ENCODE measurements around the gene ITPK1.
A peak's percentile ranks its signal among the peaks of the same experiment; 100 is the strongest.

Gene ITPK1

GRCh38 chr14:92937051-92937937 lies 178.4 kb downstream of the ITPK1 start:
- H3K4me3 Mint-ChIP-seq = no peak overlapping the region
- DNase-seq (peak in 1 of 2 donors; percentile 16), ATAC-seq (peak; percentile 64)
- no peaks in the 10 kb centered on the region for H3K27me3 Mint-ChIP-seq
- H3K27ac Mint-ChIP-seq = peak overlapping the region in 1 of 2 donors; percentile 19
- H3K9me3 Mint-ChIP-seq = no peaks in the 10 kb centered on the region
- H3K4me1 Mint-ChIP-seq = peaks cover 11% of the 10 kb centered on the region

GRCh38 chr14:92936085-92936484 lies 179.6 kb downstream of the ITPK1 start:
- H3K27ac Mint-ChIP-seq = no peak overlapping the region
- DNase-seq (no peak), ATAC-seq (no peak)
- H3K4me1 Mint-ChIP-seq = peaks cover 11% of the 10 kb centered on the region
- no peaks in the 10 kb centered on the region for H3K27me3 Mint-ChIP-seq
- no peak overlapping the region for H3K4me3 Mint-ChIP-seq
- H3K9me3 Mint-ChIP-seq = no peaks in the 10 kb centered on the region

GRCh38 chr14:92935446-92935845 lies 180.3 kb downstream of the ITPK1 start:
- DNase-seq (no peak), ATAC-seq (no peak)
- H3K27me3 Mint-ChIP-seq = no peaks in the 10 kb centered on the region
- no peak overlapping the region for H3K4me3 Mint-ChIP-seq
- peaks cover 11% of the 10 kb centered on the region for H3K4me1 Mint-ChIP-seq
- H3K9me3 Mint-ChIP-seq = no peaks in the 10 kb centered on the region
- H3K27ac Mint-ChIP-seq = no peak overlapping the region

GRCh38 chr14:92934196-92935085 lies 181.3 kb downstream of the ITPK1 start:
- Mint-ChIP-seq H3K27ac (no peak overlapping the region), H3K4me1 (peaks cover 11% of the 10 kb centered on the region), H3K27me3 (no peaks in the 10 kb centered on the region), H3K9me3 (no peaks in the 10 kb centered on the region), H3K4me3 (no peak overlapping the region)
- ATAC-seq (no peak), DNase-seq (no peak)

- ATAC-seq (no peak), DNase-seq (no peak)
- Mint-ChIP-seq H3K27ac (no peak overlapping the region), H3K4me1 (peaks cover 11% of the 10 kb centered on the region), H3K27me3 (no peaks in the 10 kb centered on the region), H3K4me3 (no peak overlapping the region), H3K9me3 (no peaks in the 10 kb centered on the region)
Measured at GRCh38 chr14:92933481-92933880, 182.2 kb downstream of the ITPK1 start.

- ATAC-seq = peak; percentile 13
- Mint-ChIP-seq H3K27ac (no peak overlapping the region), H3K27me3 (no peaks in the 10 kb centered on the region), H3K9me3 (no peaks in the 10 kb centered on the region), H3K4me3 (no peak overlapping the region), H3K4me1 (peaks cover 8% of the 10 kb centered on the region)
- no peak for DNase-seq
Measured at GRCh38 chr14:92932448-92933395, 183.0 kb downstream of the ITPK1 start.

- Mint-ChIP-seq H3K4me1 (no peaks in the 10 kb centered on the region), H3K27me3 (no peaks in the 10 kb centered on the region), H3K9me3 (no peaks in the 10 kb centered on the region), H3K27ac (no peak overlapping the region), H3K4me3 (no peak overlapping the region)
- DNase-seq = no peak
- ATAC-seq = no peak
Measured at GRCh38 chr14:92931681-92932447, 183.9 kb downstream of the ITPK1 start.

- Mint-ChIP-seq H3K4me3 (no peak overlapping the region), H3K9me3 (no peaks in the 10 kb centered on the region), H3K4me1 (no peaks in the 10 kb centered on the region), H3K27me3 (no peaks in the 10 kb centered on the region), H3K27ac (peak overlapping the region in 1 of 2 donors; percentile 93)
- DNase-seq (no peak), ATAC-seq (no peak)
Measured at GRCh38 chr14:92930737-92931602, 184.8 kb downstream of the ITPK1 start.

- no peak overlapping the region for H3K27ac Mint-ChIP-seq
- peaks cover 9% of the 10 kb centered on the region for H3K27me3 Mint-ChIP-seq
- H3K4me3 Mint-ChIP-seq = no peak overlapping the region
- ATAC-seq (no peak), DNase-seq (no peak)
- H3K4me1 Mint-ChIP-seq = no peaks in the 10 kb centered on the region
- no peaks in the 10 kb centered on the region for H3K9me3 Mint-ChIP-seq
Measured at GRCh38 chr14:92929689-92930608, 185.8 kb downstream of the ITPK1 start.

GRCh38 chr14:92928961-92929688 lies 186.6 kb downstream of the ITPK1 start:
- H3K4me3 Mint-ChIP-seq = no peak overlapping the region
- H3K9me3 Mint-ChIP-seq = no peaks in the 10 kb centered on the region
- H3K4me1 Mint-ChIP-seq = peaks cover 2% of the 10 kb centered on the region
- no peak for DNase-seq
- H3K27ac Mint-ChIP-seq = no peak overlapping the region
- H3K27me3 Mint-ChIP-seq = peaks cover 18% of the 10 kb centered on the region
- ATAC-seq = no peak

- no peak for ATAC-seq
- Mint-ChIP-seq H3K4me1 (peaks cover 5% of the 10 kb centered on the region), H3K27ac (no peak overlapping the region), H3K27me3 (peaks cover 26% of the 10 kb centered on the region), H3K9me3 (no peaks in the 10 kb centered on the region), H3K4me3 (no peak overlapping the region)
- no peak for DNase-seq
Measured at GRCh38 chr14:92928258-92928629, 187.5 kb downstream of the ITPK1 start.

GRCh38 chr14:92927349-92928257 lies 188.1 kb downstream of the ITPK1 start:
- DNase-seq (no peak), ATAC-seq (no peak)
- Mint-ChIP-seq H3K27ac (no peak overlapping the region), H3K9me3 (no peaks in the 10 kb centered on the region), H3K4me3 (no peak overlapping the region), H3K27me3 (peaks cover 31% of the 10 kb centered on the region), H3K4me1 (peaks cover 5% of the 10 kb centered on the region)

All from stimulated activated naive CD8-positive, alpha-beta T cell treated with anti-CD3 and anti-CD28 coated beads, Interleukin-15, amount 100 ng/mL, for 72 hours (primary cell).